ENCODE results near the gene SIPA1L3.

- TF ChIP-seq CTCF (IDR thresholded peaks at IDR 0.05; ENCODE audit: poor library complexity, severe bottlenecking) (no peak), POLR2AphosphoS5 (IDR thresholded peaks at IDR 0.05) (no peak), REST (IDR thresholded peaks at IDR 0.05; ENCODE audit: borderline replicate concordance) (no peak), EZH2 (IDR thresholded peaks at IDR 0.05; ENCODE audit: borderline replicate concordance, insufficient read depth, low read length, poor library complexity, severe bottlenecking) (no peak)
Observed at GRCh38 chr19:38063928-38064327, 156.9 kb downstream of the SIPA1L3 start.

Data from neural cell (in vitro differentiated cells).